ENCODE data around the gene XXYLT1.

Gene XXYLT1

GRCh38 chr3:195165790-195166189, 105.2 kb downstream of the XXYLT1 start:
- H3K36me3 ChIP-seq (ENCODE audit: insufficient read depth, low read length) = no peaks in the 10 kb centered on the region
- H3K9me3 ChIP-seq (replicated peaks; ENCODE audit: low read length) = no peaks in the 10 kb centered on the region
- no peaks in the 10 kb centered on the region for H3K4me1 ChIP-seq (ENCODE audit: control insufficient read depth, insufficient read depth, low read length)
- H3K27me3 ChIP-seq (ENCODE audit: control insufficient read depth, insufficient read depth, low read length) = no peaks in the 10 kb centered on the region
- H3K4me3 ChIP-seq (ENCODE audit: low read length) = no peak overlapping the region
- H3K9ac ChIP-seq (ENCODE audit: low read depth, low read length) = no peak overlapping the region
- no peak overlapping the region for H3K4me2 ChIP-seq (ENCODE audit: low read length)

- no peaks in the 10 kb centered on the region for H3K27me3 ChIP-seq (ENCODE audit: control insufficient read depth, insufficient read depth, low read length)
- H3K9ac ChIP-seq (ENCODE audit: low read depth, low read length) = no peak overlapping the region
- no peak overlapping the region for H3K4me3 ChIP-seq (ENCODE audit: low read length)
- no peaks in the 10 kb centered on the region for H3K36me3 ChIP-seq (ENCODE audit: insufficient read depth, low read length)
- H3K9me3 ChIP-seq (replicated peaks; ENCODE audit: low read length) = no peaks in the 10 kb centered on the region
- peaks cover 3% of the 10 kb centered on the region for H3K4me1 ChIP-seq (ENCODE audit: control insufficient read depth, insufficient read depth, low read length)
- H3K4me2 ChIP-seq (ENCODE audit: low read length) = no peak overlapping the region
Observed at GRCh38 chr3:195165265-195165609, 105.7 kb downstream of the XXYLT1 start.

GRCh38 chr3:195164573-195165264, 106.2 kb downstream of the XXYLT1 start:
- H3K9me3 ChIP-seq (replicated peaks; ENCODE audit: low read length) = no peaks in the 10 kb centered on the region
- no peak overlapping the region for H3K4me2 ChIP-seq (ENCODE audit: low read length)
- no peaks in the 10 kb centered on the region for H3K36me3 ChIP-seq (ENCODE audit: insufficient read depth, low read length)
- peaks cover 7% of the 10 kb centered on the region for H3K4me1 ChIP-seq (ENCODE audit: control insufficient read depth, insufficient read depth, low read length)
- H3K27me3 ChIP-seq (ENCODE audit: control insufficient read depth, insufficient read depth, low read length) = no peaks in the 10 kb centered on the region
- no peak overlapping the region for H3K4me3 ChIP-seq (ENCODE audit: low read length)
- H3K9ac ChIP-seq (ENCODE audit: low read depth, low read length) = no peak overlapping the region

GRCh38 chr3:195163719-195164572, 107.0 kb downstream of the XXYLT1 start:
- Histone ChIP-seq H3K4me1 (ENCODE audit: control insufficient read depth, insufficient read depth, low read length) (peaks cover 11% of the 10 kb centered on the region), H3K4me2 (ENCODE audit: low read length) (no peak overlapping the region), H3K4me3 (ENCODE audit: low read length) (no peak overlapping the region), H3K36me3 (ENCODE audit: insufficient read depth, low read length) (no peaks in the 10 kb centered on the region), H3K9ac (ENCODE audit: low read depth, low read length) (no peak overlapping the region), H3K27me3 (ENCODE audit: control insufficient read depth, insufficient read depth, low read length) (no peaks in the 10 kb centered on the region), H3K9me3 (replicated peaks; ENCODE audit: low read length) (no peaks in the 10 kb centered on the region)

- Histone ChIP-seq H3K9me3 (replicated peaks; ENCODE audit: low read length) (no peaks in the 10 kb centered on the region), H3K9ac (ENCODE audit: low read depth, low read length) (no peak overlapping the region), H3K36me3 (ENCODE audit: insufficient read depth, low read length) (no peaks in the 10 kb centered on the region), H3K4me1 (ENCODE audit: control insufficient read depth, insufficient read depth, low read length) (peaks cover 11% of the 10 kb centered on the region), H3K27me3 (ENCODE audit: control insufficient read depth, insufficient read depth, low read length) (no peaks in the 10 kb centered on the region), H3K4me3 (ENCODE audit: low read length) (no peak overlapping the region), H3K4me2 (ENCODE audit: low read length) (no peak overlapping the region)
Observed at GRCh38 chr3:195162816-195163215, 108.1 kb downstream of the XXYLT1 start.

- no peak overlapping the region for H3K4me3 ChIP-seq (ENCODE audit: low read length)
- H3K9me3 ChIP-seq (replicated peaks; ENCODE audit: low read length) = no peaks in the 10 kb centered on the region
- H3K4me2 ChIP-seq (ENCODE audit: low read length) = no peak overlapping the region
- peaks cover 11% of the 10 kb centered on the region for H3K4me1 ChIP-seq (ENCODE audit: control insufficient read depth, insufficient read depth, low read length)
- H3K27me3 ChIP-seq (ENCODE audit: control insufficient read depth, insufficient read depth, low read length) = no peaks in the 10 kb centered on the region
- no peaks in the 10 kb centered on the region for H3K36me3 ChIP-seq (ENCODE audit: insufficient read depth, low read length)
- peak overlapping the region; percentile 24 for H3K9ac ChIP-seq (ENCODE audit: low read depth, low read length)
Observed at GRCh38 chr3:195162033-195162669, 108.8 kb downstream of the XXYLT1 start.

- no peak overlapping the region for H3K4me2 ChIP-seq (ENCODE audit: low read length)
- no peaks in the 10 kb centered on the region for H3K9me3 ChIP-seq (replicated peaks; ENCODE audit: low read length)
- no peak overlapping the region for H3K4me3 ChIP-seq (ENCODE audit: low read length)
- H3K36me3 ChIP-seq (ENCODE audit: insufficient read depth, low read length) = no peaks in the 10 kb centered on the region
- peaks cover 11% of the 10 kb centered on the region for H3K4me1 ChIP-seq (ENCODE audit: control insufficient read depth, insufficient read depth, low read length)
- H3K9ac ChIP-seq (ENCODE audit: low read depth, low read length) = no peak overlapping the region
- no peaks in the 10 kb centered on the region for H3K27me3 ChIP-seq (ENCODE audit: control insufficient read depth, insufficient read depth, low read length)
Observed at GRCh38 chr3:195160908-195161434, 110.0 kb downstream of the XXYLT1 start.

- Histone ChIP-seq H3K36me3 (ENCODE audit: insufficient read depth, low read length) (no peaks in the 10 kb centered on the region), H3K9me3 (replicated peaks; ENCODE audit: low read length) (no peaks in the 10 kb centered on the region), H3K4me2 (ENCODE audit: low read length) (peak overlapping the region; percentile 45), H3K4me1 (ENCODE audit: control insufficient read depth, insufficient read depth, low read length) (peaks cover 14% of the 10 kb centered on the region), H3K27me3 (ENCODE audit: control insufficient read depth, insufficient read depth, low read length) (no peaks in the 10 kb centered on the region), H3K4me3 (ENCODE audit: low read length) (no peak overlapping the region), H3K9ac (ENCODE audit: low read depth, low read length) (no peak overlapping the region)
Observed at GRCh38 chr3:195160257-195160898, 110.6 kb downstream of the XXYLT1 start.

- Histone ChIP-seq H3K4me3 (ENCODE audit: low read length) (no peak overlapping the region), H3K27me3 (ENCODE audit: control insufficient read depth, insufficient read depth, low read length) (no peaks in the 10 kb centered on the region), H3K36me3 (ENCODE audit: insufficient read depth, low read length) (no peaks in the 10 kb centered on the region), H3K4me1 (ENCODE audit: control insufficient read depth, insufficient read depth, low read length) (peaks cover 19% of the 10 kb centered on the region), H3K9me3 (replicated peaks; ENCODE audit: low read length) (no peaks in the 10 kb centered on the region), H3K4me2 (ENCODE audit: low read length) (peak overlapping the region; percentile 45), H3K9ac (ENCODE audit: low read depth, low read length) (no peak overlapping the region)
Observed at GRCh38 chr3:195159814-195160165, 111.2 kb downstream of the XXYLT1 start.

GRCh38 chr3:195159117-195159813, 111.7 kb downstream of the XXYLT1 start:
- no peak overlapping the region for H3K9ac ChIP-seq (ENCODE audit: low read depth, low read length)
- H3K9me3 ChIP-seq (replicated peaks; ENCODE audit: low read length) = no peaks in the 10 kb centered on the region
- no peaks in the 10 kb centered on the region for H3K27me3 ChIP-seq (ENCODE audit: control insufficient read depth, insufficient read depth, low read length)
- no peak overlapping the region for H3K4me2 ChIP-seq (ENCODE audit: low read length)
- H3K4me1 ChIP-seq (ENCODE audit: control insufficient read depth, insufficient read depth, low read length) = peaks cover 24% of the 10 kb centered on the region
- H3K4me3 ChIP-seq (ENCODE audit: low read length) = no peak overlapping the region
- no peaks in the 10 kb centered on the region for H3K36me3 ChIP-seq (ENCODE audit: insufficient read depth, low read length)

All from skeletal muscle satellite cell (primary cell).